Epithelial cell of esophagus (primary cell): ENCODE data around the gene KIAA0319L.

Experiments used
- DNase-seq: peaks from one replicate; pipeline ENCODE4 v3.0.0; 2010; ENCODE audit warnings: low read depth
- H3K4me3 ChIP-seq: 2 replicates; pipeline ENCODE4 v1.5.1; 2011; ENCODE audit warnings: mild to moderate bottlenecking, low read length, control low read depth
- CTCF ChIP-seq: IDR thresholded peaks from 2 replicates; pipeline ENCODE4 v1.5.1; 2011; ENCODE audit warnings: low read depth, mild to moderate bottlenecking, low read length, control low read depth, inconsistent platforms; ENCODE audit not compliant: insufficient read depth; ENCODE audit errors: missing control alignments

Gene KIAA0319L

GRCh38 chr1:35386959-35387358 lies 170.2 kb downstream of the KIAA0319L start:
- TF ChIP-seq CTCF = no peak
- no peak overlapping the region for H3K4me3 ChIP-seq
- no peak for DNase-seq

GRCh38 chr1:35386290-35386689 lies 170.9 kb downstream of the KIAA0319L start:
- H3K4me3 ChIP-seq = no peak overlapping the region
- TF ChIP-seq CTCF = no peak

More at GRCh38 chr1:35386290-35386689, 170.9 kb downstream of the KIAA0319L start:
- DNase-seq = no peak
